Transverse colon (tissue), 4 donors: Measurements from ENCODE around the gene STK32B. TPM values are rescaled to one million over a fixed set of nuclear protein-coding genes. Genes with fewer than 3 reads are reported as not detected.

Source experiments
- DNase-seq: peaks from one replicate; pipeline ENCODE4 v3.0.0-alpha.2; 2019
- H3K27ac ChIP-seq, 4 donors: fragments of 200-600 bp; sonication (generic); 2 replicates each; pipeline ENCODE4 v1.5.1; 2016 to 2018; ENCODE audit warnings: inconsistent platforms in 4 of 4
- H3K27me3 ChIP-seq: fragments of 200-600 bp; sonication (generic); 2 replicates; pipeline ENCODE4 v1.5.1; 2017; ENCODE audit warnings: inconsistent platforms
- H3K36me3 ChIP-seq, 4 donors: fragments of 200-600 bp; sonication (generic); 2 replicates each; pipeline ENCODE4 v1.5.1; 2017 to 2019; ENCODE audit warnings: inconsistent platforms in 4 of 4
- H3K4me1 ChIP-seq, 4 donors: fragments of 200-600 bp; sonication (generic); 2 replicates each; pipeline ENCODE4 v1.5.1; 2017 to 2020; ENCODE audit warnings: inconsistent platforms in 4 of 4
- H3K4me3 ChIP-seq, 4 donors: fragments of 200-600 bp; sonication (generic); 1 replicate in 1 of 4; 2 replicates in 3 of 4; pipeline versions ENCODE4 v1.5.1 to v1.6.1; 2017 to 2019; ENCODE audit warnings: inconsistent platforms in 4 of 4
- H3K9me3 ChIP-seq, 2 donors: fragments of 200-600 bp; sonication (generic); 2 replicates each; pipeline ENCODE4 v1.5.1; 2017 to 2019; ENCODE audit warnings: inconsistent platforms in 2 of 2
- EP300 ChIP-seq: sonication (generic); formaldehyde crosslinking; IDR thresholded peaks from one replicate; pipeline ENCODE4 v1.6.1; 2017; ENCODE audit warnings: antibody characterized with exemption, low read depth
- POLR2A ChIP-seq: fragments of 450-650 bp; IDR thresholded peaks from one replicate; pipeline ENCODE4 v1.6.1; 2016; ENCODE audit warnings: antibody characterized with exemption, mild to moderate bottlenecking, moderate library complexity
- POLR2AphosphoS5 ChIP-seq, 3 donors: sonication (generic); formaldehyde crosslinking; IDR thresholded peaks; one replicate each; pipeline ENCODE4 v1.6.1; 2016; ENCODE audit warnings: antibody characterized with exemption in 3 of 3
- WGBS, 2 donors: methylation state at CpG; one replicate each; pipeline ENCODE4 v1.1.5; 2018; ENCODE audit warnings: low coverage in 1 of 2; 5-methylcytosine and 5-hydroxymethylcytosine counted together
- in situ Hi-C, 4 donors: fragments of 200-750 bp; cut with MboI; loops; one replicate each; pipeline versions ENCODE4 v1.15.0 to v1.15.1; 2017; ENCODE audit warnings: low sequenced_read_pairs in 3 of 4, low pct_ligation_motif_present in 1 of 4, low pct_unique_long_range_greater_than_20kb in 1 of 4
- intact Hi-C: fragments of 100-400 bp; cut with DNase I; formaldehyde crosslinking; loops from one replicate; pipeline ENCODE4 v1.15.1; 2023; ENCODE audit warnings: low total_unique reads
- total RNA-seq, 4 donors: library from RNA; depleted of rRNA; stranded (reverse); fragments of >200 nt; gene quantifications; one replicate each; pipeline ENCODE4 v1.1.0, GENCODE V29; 2016
- TF ChIP-seq, protein P1 (sequence below), 5 experiments: fragments of 200-600 bp in 3 of 5; fragments of 450-650 bp in 2 of 5; sonication (generic) in 3 of 5; IDR thresholded peaks; 1 replicate in 2 of 5; 2 replicates in 3 of 5; pipeline ENCODE4 v1.5.1; 2016 to 2017; ENCODE audit warnings: antibody characterized with exemption in 5 of 5, inconsistent platforms in 3 of 5, mild to moderate bottlenecking in 2 of 5, moderate library complexity in 1 of 5

Gene STK32B
- total RNA-seq, 4 donors from 2014 or later: 0.37 to 1.1 (median 0.64) TPM

GRCh38 chr4:5395781-5396180 is 344.5 kb downstream of the STK32B start:
- DNase-seq: no peak
- Histone ChIP-seq H3K27ac (no peak overlapping the region), H3K4me1 (no peaks in the 10 kb centered on the region), H3K9me3 (no peaks in the 10 kb centered on the region), H3K36me3 (no peaks in the 10 kb centered on the region), H3K4me3 (no peak overlapping the region), H3K27me3 (no peaks in the 10 kb centered on the region)
- TF ChIP-seq EP300 (no peak), POLR2AphosphoS5 (IDR thresholded peaks at IDR 0.05) (no peak), POLR2A (no peak)
- TF ChIP-seq, protein P1, sequence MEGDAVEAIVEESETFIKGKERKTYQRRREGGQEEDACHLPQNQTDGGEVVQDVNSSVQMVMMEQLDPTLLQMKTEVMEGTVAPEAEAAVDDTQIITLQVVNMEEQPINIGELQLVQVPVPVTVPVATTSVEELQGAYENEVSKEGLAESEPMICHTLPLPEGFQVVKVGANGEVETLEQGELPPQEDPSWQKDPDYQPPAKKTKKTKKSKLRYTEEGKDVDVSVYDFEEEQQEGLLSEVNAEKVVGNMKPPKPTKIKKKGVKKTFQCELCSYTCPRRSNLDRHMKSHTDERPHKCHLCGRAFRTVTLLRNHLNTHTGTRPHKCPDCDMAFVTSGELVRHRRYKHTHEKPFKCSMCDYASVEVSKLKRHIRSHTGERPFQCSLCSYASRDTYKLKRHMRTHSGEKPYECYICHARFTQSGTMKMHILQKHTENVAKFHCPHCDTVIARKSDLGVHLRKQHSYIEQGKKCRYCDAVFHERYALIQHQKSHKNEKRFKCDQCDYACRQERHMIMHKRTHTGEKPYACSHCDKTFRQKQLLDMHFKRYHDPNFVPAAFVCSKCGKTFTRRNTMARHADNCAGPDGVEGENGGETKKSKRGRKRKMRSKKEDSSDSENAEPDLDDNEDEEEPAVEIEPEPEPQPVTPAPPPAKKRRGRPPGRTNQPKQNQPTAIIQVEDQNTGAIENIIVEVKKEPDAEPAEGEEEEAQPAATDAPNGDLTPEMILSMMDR (IDR thresholded peaks at IDR 0.05): no peak
- 85 to 92% methylated on average over 2 to 8 of the region's 8 CpGs for WGBS, 2 donors
- in situ Hi-C loops: no loop called here
- intact Hi-C loops: no loop called here

DNA sequence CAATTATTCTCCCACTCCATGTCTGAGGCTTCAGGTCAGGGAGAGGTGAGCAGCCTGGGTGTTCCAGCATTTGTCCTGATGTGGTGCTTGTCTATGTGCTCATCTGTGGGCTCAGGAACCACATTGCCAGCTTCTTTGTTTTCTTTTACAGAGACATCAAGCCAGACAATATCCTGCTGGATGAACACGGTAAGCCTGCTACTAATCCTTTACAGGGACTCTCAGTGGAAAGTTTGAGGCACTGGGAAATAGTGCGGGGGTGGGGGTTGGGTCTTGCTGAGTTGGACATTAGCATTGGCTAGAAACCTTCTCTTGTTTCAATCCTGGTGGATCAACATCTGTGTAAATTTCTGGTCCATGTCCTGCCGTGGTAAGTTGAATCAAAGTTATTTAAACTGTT is 346.8 kb downstream of the STK32B start:
- in situ Hi-C loops: no loop called here
- H3K4me1 ChIP-seq: no peaks in the 10 kb centered on the region
- 63% methylated on average over 3 of the region's 3 CpGs; no CpG with 5 or more reads in 1 of the 2 donors for WGBS, 2 donors

DNA sequence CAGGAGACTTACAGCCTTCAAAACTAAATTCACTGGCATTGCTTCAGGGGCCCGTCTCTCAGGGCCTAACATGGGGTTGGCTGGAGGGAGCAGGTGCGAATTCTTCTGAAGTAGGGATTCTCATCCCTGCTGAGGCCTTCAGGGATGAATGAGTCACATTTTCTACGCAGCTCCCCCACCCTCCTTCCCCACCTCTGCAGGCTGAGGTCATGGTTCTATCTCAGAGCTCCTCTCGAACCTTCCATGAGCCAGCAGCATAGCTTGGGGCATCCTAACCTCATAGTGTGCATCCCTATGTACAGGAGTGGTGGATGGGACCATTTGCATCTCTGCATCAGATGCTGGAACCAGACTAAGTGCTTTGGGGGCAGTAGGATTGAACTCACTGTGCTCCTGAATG is 347.8 kb downstream of the STK32B start:
- H3K4me1 ChIP-seq: no peaks in the 10 kb centered on the region
- TF ChIP-seq EP300 (no peak), POLR2AphosphoS5 (IDR thresholded peaks at IDR 0.05) (no peak), POLR2A (no peak)
- TF ChIP-seq, protein P1 (IDR thresholded peaks at IDR 0.05): no peak
- DNase-seq: no peak
- no peaks in the 10 kb centered on the region for H3K9me3 ChIP-seq
- H3K36me3 ChIP-seq: no peaks in the 10 kb centered on the region
- WGBS, 2 donors: 73% methylated on average over 4 of the region's 4 CpGs; no CpG with 5 or more reads in 1 of the 2 donors
- H3K27me3 ChIP-seq: no peaks in the 10 kb centered on the region
- intact Hi-C loops: no loop called here
- H3K4me3 ChIP-seq: no peak overlapping the region
- in situ Hi-C loops: no loop called here
- no peak overlapping the region for H3K27ac ChIP-seq

More for the DNA sequence above, 346.8 kb downstream of the STK32B start:
- Histone ChIP-seq H3K9me3 (no peaks in the 10 kb centered on the region), H3K27me3 (no peaks in the 10 kb centered on the region), H3K27ac (no peak overlapping the region), H3K36me3 (no peaks in the 10 kb centered on the region), H3K4me3 (no peak overlapping the region)
- intact Hi-C loops: no loop called here
- DNase-seq: no peak
- TF ChIP-seq EP300 (no peak), POLR2A (no peak), POLR2AphosphoS5 (IDR thresholded peaks at IDR 0.05) (no peak)
- TF ChIP-seq, protein P1 (IDR thresholded peaks at IDR 0.05): no peak

DNA sequence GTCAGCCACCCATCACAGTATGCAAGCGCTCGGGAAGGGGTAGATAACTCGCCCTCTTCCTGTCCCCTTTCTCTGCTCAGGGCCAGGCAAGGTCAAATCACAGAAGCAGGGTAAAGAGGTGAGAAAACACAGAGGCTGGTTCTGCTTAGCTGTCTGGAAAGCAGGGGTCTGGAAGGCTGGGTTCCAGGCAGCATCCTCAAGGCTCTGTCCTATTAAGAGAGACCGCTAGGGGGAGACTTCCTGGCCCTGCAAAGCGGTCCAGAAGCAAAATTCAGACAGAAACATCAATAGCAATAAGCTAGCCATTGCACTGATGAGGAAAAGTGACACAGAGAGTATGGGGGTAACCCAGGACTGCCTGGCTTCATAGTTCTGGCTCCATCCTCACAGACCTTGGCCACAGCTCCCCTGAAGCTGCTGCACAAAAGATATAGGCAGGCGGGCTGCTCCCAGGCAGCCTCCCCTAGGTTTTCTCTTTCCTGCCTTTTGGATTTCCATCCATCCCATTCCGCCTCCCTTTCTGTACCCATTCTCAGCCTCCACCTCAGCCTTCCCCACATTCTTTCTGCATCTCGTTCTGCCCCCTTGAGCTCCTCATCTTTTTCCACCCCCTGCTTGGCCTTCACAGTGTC is 348.6 kb downstream of the STK32B start:
- WGBS, 2 donors: 66 to 80% methylated on average over 3 to 8 of the region's 8 CpGs
- no peak for DNase-seq
- in situ Hi-C loops (no loop called here), intact Hi-C loops (no loop called here)
- H3K27ac ChIP-seq: no peak overlapping the region
- H3K4me1 ChIP-seq: no peaks in the 10 kb centered on the region
- TF ChIP-seq, protein P1 (IDR thresholded peaks at IDR 0.05): peak in 4 of 5 experiments; percentile 25 to 53 (median 39)
- TF ChIP-seq POLR2AphosphoS5 (IDR thresholded peaks at IDR 0.05): no peak
- H3K9me3 ChIP-seq: no peaks in the 10 kb centered on the region
- H3K4me3 ChIP-seq: no peak overlapping the region
- H3K36me3 ChIP-seq: no peaks in the 10 kb centered on the region
- no peaks in the 10 kb centered on the region for H3K27me3 ChIP-seq
